NOMO-1 treated with dmso at 0.1 percent for 144 hours (cell line): ENCODE measurements around the gene TELO2.

Source experiments
- DNase-seq: peaks from one replicate; lab custom pipeline; 2025; ENCODE audit not compliant: unreplicated experiment; lab: John Stamatoyannopoulos, UW

Gene TELO2

DNA sequence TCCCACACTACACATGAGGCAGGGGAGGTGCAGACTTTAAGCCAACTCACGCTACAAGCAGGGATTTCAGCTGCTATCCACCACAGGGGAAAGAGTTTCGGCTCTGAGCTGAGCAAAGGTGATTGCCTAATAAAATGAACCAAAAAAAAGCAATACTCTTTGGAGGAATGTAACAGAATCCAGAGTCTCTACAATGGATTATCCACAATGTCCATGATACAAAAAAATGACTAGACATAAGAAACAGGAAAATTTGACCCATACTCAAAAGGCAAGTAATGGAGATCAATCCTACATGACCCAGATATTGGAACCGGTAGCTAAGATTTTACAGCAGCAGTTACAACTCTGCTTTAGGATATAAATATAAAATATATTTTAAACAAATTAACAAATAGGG lies 21.3 kb downstream of the TELO2 start:
- DNase-seq = no peak

DNA sequence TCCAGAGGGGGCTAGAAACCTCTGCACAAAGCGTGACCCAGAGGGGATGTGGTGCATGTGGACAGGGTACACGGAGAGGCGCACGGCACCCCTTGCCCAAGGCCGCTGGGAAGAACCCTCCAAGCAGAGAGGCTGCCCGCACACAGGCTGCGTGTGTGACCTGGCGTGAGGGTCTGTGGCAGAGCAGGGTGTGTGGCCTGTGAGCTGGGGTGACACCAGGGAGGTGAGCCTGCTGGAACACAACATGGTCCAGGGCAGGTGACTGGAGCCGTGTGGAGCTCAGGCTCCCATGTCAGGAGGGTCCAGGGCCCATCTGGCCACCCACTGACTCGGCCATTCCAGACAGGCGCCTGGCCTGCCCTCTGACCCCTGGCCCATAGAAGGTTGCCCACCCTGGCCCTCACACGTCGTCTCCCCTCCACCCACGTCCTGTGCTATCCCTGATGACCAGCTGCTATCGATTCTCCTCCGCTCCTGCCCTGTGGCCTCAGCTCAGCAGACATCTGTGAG lies 25.5 kb downstream of the TELO2 start:
- no peak for DNase-seq

GRCh38 chr16:1519831-1520230 lies 26.7 kb downstream of the TELO2 start:
- no peak for DNase-seq

- no peak for DNase-seq
These were observed 27.3 kb downstream of the TELO2 start for GRCh38 chr16:1520461-1520860.

DNA sequence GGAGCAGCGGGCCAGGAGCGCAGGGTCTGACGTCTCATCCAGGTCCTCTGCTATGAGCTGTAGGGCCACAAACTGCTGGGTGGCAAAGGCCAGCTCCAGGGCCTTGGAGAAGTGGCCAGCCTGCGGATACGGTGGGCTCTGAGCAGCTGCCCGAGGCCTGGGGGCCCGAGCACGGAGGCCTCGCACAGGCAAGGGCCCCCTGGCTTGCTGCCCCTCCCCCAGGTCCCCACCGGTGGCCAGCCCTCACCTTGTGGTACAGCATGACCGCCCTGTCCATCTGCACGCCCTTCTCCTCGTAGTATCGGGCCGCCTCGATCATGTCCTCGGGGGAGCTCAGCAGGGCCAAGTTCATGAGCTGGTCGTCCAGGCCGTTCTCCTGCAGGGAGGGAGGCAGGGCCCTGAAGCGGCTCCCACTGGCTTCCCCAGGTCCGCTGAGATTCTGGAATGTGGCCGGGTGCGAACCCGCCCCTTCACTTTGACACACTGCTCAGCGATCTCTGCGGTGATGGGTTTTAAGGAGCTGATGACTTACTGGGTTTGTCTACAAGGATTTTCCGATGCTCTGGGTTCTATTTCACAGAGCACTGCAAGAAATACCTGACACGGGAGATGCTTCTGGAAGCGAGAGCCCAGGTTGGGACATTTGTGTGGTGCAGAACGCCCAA lies 30.6 kb downstream of the TELO2 start:
- DNase-seq = no peak

- DNase-seq = no peak
These were observed 31.2 kb downstream of the TELO2 start for GRCh38 chr16:1524366-1524765.

- no peak for DNase-seq
These were observed 32.9 kb downstream of the TELO2 start for GRCh38 chr16:1525871-1526607.

DNA sequence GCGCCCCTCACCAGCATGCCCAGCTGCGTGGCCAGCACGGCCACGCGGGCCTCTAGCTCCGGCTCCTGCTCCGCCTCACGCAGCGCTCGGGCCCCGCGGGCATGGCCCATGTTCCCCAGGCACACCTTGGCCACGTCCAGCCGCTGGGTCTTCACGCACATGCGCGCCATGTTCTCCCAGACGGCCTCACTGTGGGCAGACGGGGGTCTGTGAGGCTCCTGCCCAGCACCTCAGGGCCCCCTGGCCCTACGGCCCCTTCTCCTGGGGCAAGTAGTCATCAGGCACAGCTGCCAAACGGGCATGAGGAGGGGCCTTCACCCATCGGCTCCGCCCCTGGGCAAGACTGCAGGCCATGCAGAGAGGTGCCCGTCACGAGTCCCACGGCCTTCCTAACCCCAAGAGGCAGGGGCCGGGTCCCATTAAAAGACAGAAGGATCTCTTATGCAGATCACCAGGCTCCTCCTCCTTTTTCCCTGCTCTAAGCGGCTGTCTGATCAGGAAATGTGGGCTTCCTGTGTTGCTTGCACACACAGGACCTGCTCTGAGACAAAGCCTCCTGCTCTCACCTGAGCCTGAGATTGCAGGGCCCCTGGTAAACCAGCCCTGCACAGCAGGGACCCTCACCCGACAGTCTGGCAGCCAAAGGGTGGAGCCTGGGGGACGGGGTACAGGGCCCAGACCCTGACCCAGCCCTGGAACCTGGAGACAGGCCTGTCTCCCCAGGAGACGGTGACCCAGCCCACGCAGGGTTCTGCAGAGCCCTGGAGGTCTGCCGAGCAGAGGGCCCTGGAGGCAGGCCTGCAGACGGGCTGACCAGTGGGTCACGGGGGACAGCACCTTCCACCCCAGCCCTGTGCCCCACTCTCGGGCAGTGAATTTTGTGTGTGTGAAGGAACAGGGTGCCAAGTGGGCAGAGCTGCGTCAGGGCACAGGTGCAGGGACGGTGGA lies 33.7 kb downstream of the TELO2 start:
- no peak for DNase-seq

- no peak for DNase-seq
These were observed 35.0 kb downstream of the TELO2 start for GRCh38 chr16:1527836-1528811.

GRCh38 chr16:1528921-1529537 lies 35.9 kb downstream of the TELO2 start:
- DNase-seq = no peak

DNA sequence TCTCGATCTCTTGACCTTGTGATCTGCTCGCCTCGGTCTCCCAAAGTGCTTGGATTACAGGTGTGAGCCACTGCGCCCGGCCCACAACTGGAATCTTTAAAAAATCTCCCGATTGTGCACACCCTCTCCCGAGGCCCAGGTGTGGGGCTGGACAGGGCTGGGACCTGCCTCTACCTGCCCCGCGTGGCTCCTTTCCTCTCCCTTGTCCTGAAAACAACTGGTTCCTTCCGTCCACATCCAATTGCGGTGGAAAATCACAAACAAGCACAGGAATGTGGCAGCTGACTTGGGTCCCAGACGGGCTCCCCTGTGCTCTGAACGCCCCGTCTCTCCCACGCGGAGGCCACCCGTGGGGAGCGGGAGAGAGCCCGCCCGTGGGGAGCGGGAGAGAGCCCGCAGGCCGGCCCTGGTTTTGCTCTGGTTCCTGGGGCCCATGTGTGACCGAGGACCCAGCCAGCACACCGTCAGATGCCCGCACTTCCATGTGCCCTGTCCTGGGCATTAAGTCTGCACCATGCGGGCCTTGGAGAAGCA lies 37.3 kb downstream of the TELO2 start:
- DNase-seq = no peak

DNA sequence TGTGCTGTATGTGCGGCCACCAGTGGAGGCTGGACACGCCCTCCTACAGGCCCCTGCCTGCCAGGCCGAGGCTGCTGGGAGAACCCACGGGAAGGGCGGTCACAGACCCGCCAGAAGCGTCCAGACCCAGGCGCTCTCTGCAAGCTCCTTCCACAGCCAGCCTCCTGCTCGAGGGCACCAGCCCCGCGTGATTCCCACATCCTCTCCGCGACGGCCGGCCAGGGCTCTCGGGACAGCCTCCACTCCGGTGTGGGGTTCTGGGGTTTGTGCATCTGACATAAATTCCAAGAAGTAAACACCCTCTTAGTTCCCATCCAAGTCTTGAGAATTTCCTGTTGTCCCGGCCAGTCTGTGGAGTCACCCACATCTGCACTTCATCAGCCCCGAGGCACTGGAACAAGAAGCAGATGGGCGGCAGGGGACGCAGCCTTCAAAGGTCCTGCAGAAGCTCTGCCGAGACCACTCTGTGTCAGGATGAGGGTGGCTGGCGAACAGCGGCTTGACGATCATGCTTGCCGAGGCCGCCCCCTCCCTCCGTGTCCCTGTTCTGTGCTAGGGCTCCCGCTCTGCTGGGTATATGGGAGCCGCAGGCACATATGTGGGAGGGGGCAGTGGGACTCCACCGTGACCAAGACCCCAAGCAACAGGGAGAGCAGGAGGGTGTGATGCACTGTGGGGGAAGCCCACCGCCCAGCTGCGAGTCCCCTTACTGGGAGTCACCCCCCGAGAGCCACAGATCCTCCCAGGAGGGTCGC lies 37.9 kb downstream of the TELO2 start:
- no peak for DNase-seq

GRCh38 chr16:1531638-1531910 lies 38.4 kb downstream of the TELO2 start:
- DNase-seq = no peak

DNA sequence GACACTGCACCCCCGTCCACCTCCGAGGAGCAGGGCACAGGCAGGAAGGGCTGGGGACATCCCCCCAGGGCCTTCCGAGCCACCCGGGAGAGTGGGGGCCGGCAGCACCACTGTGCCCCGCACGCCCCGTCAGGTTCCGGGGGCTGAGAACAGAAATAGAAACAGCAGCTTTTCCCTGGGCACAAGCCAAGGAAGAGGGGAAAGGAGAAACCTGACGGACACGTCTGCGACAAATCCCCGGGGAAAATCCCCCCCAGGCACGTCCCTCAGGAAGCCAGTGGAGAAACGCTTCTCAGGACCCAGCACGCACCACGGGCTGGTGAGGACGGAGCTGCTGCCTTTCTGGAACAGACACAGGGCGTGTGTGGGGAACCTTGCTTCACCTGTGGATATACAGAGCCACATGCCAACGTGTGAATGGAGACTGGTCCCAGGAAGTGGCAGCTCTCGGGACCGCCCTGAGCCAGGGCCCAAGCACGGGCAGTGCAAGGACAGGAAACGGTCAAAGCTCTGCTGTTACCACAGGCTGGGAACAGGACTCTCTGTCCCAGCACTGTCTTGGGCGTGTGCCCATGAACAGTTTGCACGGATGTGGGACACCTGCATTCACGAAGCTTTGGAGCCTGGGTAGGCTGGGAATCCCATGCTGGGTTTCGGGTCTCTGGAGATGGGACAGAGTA lies 39.1 kb downstream of the TELO2 start:
- no peak for DNase-seq

DNA sequence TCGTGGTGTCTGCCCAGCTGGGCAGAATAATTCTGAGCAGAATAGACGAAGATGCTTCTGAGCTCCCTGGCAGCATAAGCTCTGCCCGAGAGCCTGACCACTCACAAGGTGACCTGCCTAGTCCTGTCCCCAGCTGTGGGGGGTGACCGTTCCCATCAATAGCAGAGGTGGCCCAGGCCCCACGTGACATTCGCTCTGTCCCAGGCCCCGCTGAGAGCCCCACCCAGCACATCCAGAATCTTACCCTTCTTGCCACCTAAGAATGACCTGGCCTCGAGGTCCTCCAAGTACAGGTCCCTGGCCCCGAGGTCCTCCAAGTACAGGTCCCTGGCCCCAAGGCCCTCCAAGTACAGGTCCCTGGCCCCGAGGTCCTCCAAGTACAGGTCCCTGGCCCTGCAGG lies 39.6 kb downstream of the TELO2 start:
- DNase-seq = no peak

GRCh38 chr16:1533443-1533951 lies 40.3 kb downstream of the TELO2 start, which contains the start of gene TMEM204:
Gene TMEM204 (plus strand): TSS chr16:1533666. CDS start chr16:1534276, 610 bp downstream.
- no peak for DNase-seq

DNA sequence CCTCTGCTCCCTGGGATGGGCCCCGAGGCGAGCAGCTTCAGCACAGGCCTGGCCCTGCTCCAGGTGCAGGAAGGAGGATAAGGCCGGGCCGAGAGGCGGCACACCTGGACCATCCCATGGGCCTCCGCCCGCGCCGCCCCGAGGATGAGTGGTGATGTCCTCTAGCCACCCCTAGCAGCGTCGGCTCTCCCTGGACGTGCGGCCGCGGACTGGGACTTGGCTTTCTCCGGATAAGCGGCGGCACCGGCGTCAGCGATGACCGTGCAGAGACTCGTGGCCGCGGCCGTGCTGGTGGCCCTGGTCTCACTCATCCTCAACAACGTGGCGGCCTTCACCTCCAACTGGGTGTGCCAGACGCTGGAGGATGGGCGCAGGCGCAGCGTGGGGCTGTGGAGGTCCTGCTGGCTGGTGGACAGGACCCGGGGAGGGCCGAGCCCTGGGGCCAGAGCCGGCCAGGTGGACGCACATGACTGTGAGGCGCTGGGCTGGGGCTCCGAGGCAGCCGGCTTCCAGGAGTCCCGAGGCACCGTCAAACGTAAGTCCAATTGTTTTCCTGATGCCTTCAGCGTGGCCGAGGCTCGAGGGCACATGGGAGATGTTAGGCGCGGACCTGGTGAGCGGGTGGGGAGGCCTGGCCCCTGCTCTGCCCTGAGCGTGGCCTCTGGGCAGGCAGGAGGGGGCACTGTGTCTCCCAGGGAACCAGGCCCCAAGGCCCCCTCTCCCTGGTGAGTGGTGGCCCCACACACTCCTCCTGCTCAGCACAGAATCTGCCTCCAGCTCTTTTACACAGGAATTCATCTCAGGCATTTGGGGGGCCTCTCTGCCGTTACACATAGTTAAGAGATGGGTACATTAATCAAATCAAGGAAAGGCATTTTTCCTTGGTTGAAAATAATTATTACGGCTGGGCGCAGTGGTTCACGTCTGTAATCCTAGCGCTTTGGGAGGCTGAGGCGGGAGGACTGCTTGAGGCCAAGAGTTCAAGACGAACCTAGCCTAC lies 41.2 kb downstream of the TELO2 start:
- DNase-seq = no peak
